HL-60 (cell line): ENCODE data around the gene WDR17.

Experiments
- DNase-seq, 2 experiments: peaks; one replicate each; pipeline ENCODE4 v3.0.0-alpha.2; 2010 to 2020; ENCODE audit warnings: low read depth in 1 of 2, low spot score in 1 of 2
- H3K27ac ChIP-seq: fragments of 250-450 bp; sonication (Bioruptor Pico); replicated peaks from 2 replicates; pipeline ENCODE4 v1.5.1; 2020; ENCODE audit warnings: mild to moderate bottlenecking, moderate library complexity
- H3K27me3 ChIP-seq: fragments of 250-450 bp; sonication (Bioruptor Pico); 2 replicates; pipeline ENCODE4 v1.5.1; 2021; ENCODE audit warnings: mild to moderate bottlenecking, moderate library complexity; ENCODE audit not compliant: insufficient read depth, poor library complexity, severe bottlenecking
- H3K4me3 ChIP-seq: replicated peaks from 2 replicates; pipeline ENCODE4 v1.5.1; 2011; ENCODE audit warnings: mild to moderate bottlenecking, control low read depth, low read length; ENCODE audit not compliant: insufficient read depth
- CTCF ChIP-seq: IDR thresholded peaks from one replicate; pipeline ENCODE4 v1.5.1; 2011; ENCODE audit warnings: low read length, control low read depth, inconsistent platforms; ENCODE audit not compliant: insufficient read depth
- GABPA ChIP-seq: IDR thresholded peaks from 2 replicates; pipeline ENCODE4 v1.6.1; 2012; ENCODE audit warnings: low read depth
- POLR2AphosphoS5 ChIP-seq: IDR thresholded peaks from 2 replicates; pipeline ENCODE4 v1.6.1; 2012; ENCODE audit warnings: low read depth
- REST ChIP-seq: IDR thresholded peaks from 2 replicates; pipeline ENCODE4 v1.6.1; 2012; ENCODE audit warnings: low read depth; ENCODE audit not compliant: insufficient replicate concordance
- SPI1 ChIP-seq: IDR thresholded peaks from 2 replicates; pipeline ENCODE4 v1.6.1; 2012; ENCODE audit warnings: low read depth, mild to moderate bottlenecking, borderline replicate concordance

WDR17 gene

GRCh38 chr4:176205299-176205698 is 139.7 kb downstream of the WDR17 start:
- H3K27me3 ChIP-seq = peaks cover 2% of the 10 kb centered on the region
- DNase-seq = no peak
- H3K27ac ChIP-seq = no peak overlapping the region
- no peak overlapping the region for H3K4me3 ChIP-seq
- TF ChIP-seq CTCF (no peak), REST (no peak), POLR2AphosphoS5 (no peak), GABPA (no peak), SPI1 (no peak)

- Histone ChIP-seq H3K27me3 (peaks cover 2% of the 10 kb centered on the region), H3K27ac (no peak overlapping the region), H3K4me3 (no peak overlapping the region)
- no peak for TF ChIP-seq REST
- TF ChIP-seq POLR2AphosphoS5 = no peak
- TF ChIP-seq GABPA = no peak
- no peak for TF ChIP-seq SPI1
- TF ChIP-seq CTCF = no peak
- no peak for DNase-seq
These were observed 142.2 kb downstream of the WDR17 start for GRCh38 chr4:176207839-176208238.

GRCh38 chr4:176209535-176209934 is 143.9 kb downstream of the WDR17 start:
- Histone ChIP-seq H3K27me3 (no peaks in the 10 kb centered on the region), H3K27ac (no peak overlapping the region), H3K4me3 (no peak overlapping the region)
- TF ChIP-seq REST (no peak), SPI1 (no peak), GABPA (no peak), CTCF (no peak), POLR2AphosphoS5 (no peak)
- no peak for DNase-seq
